ENCODE data around the gene HMGN1. TPM values are rescaled to one million over a fixed set of nuclear protein-coding genes. Genes with fewer than 3 reads are reported as not detected.

The HMGN1 gene
- total RNA-seq, 2 donors from 2014 or later = 526 to 626 TPM

- WGBS, 2 experiments (ENCODE audit: insufficient coverage in 1 of 2, insufficient read length in 1 of 2) = 40% methylated on average over 12 of the region's 12 CpGs; no CpG with 5 or more reads in 1 of the 2 experiments
Measured at GRCh38 chr21:39381009-39381408, 32.1 kb upstream of the HMGN1 start.

GRCh38 chr21:39379986-39380891, 31.4 kb upstream of the HMGN1 start:
- Histone ChIP-seq H3K9me3 (ENCODE audit: control insufficient read depth, low read length) (no peaks in the 10 kb centered on the region), H3K4me1 (ENCODE audit: control insufficient read depth, insufficient read depth, low read length) (peaks cover 6% of the 10 kb centered on the region), H3K27me3 (ENCODE audit: control insufficient read depth, insufficient read depth, low read length, poor library complexity, severe bottlenecking) (no peaks in the 10 kb centered on the region), H3K36me3 (ENCODE audit: control insufficient read depth, insufficient read depth, low read length) (peaks cover 6% of the 10 kb centered on the region), H3K4me3 (ENCODE audit: low read length) (peak overlapping the region; percentile 98), H3K27ac (ENCODE audit: low read depth, low read length) (peak overlapping the region; percentile 71), H3K9ac (ENCODE audit: extremely low read depth, low read length, poor library complexity, severe bottlenecking) (peak overlapping the region; percentile 81)
- peak; percentile 98 for DNase-seq
- TF ChIP-seq, protein P1, sequence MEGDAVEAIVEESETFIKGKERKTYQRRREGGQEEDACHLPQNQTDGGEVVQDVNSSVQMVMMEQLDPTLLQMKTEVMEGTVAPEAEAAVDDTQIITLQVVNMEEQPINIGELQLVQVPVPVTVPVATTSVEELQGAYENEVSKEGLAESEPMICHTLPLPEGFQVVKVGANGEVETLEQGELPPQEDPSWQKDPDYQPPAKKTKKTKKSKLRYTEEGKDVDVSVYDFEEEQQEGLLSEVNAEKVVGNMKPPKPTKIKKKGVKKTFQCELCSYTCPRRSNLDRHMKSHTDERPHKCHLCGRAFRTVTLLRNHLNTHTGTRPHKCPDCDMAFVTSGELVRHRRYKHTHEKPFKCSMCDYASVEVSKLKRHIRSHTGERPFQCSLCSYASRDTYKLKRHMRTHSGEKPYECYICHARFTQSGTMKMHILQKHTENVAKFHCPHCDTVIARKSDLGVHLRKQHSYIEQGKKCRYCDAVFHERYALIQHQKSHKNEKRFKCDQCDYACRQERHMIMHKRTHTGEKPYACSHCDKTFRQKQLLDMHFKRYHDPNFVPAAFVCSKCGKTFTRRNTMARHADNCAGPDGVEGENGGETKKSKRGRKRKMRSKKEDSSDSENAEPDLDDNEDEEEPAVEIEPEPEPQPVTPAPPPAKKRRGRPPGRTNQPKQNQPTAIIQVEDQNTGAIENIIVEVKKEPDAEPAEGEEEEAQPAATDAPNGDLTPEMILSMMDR (conservative IDR thresholded peaks at IDR 0.05) = no peak
- Mint-ChIP-seq H3K27me3 (ENCODE audit: insufficient read depth) (no peaks in the 10 kb centered on the region), H3K36me3 (ENCODE audit: low read depth) (peaks cover 6% of the 10 kb centered on the region), H3K9me3 (no peaks in the 10 kb centered on the region), H3K27ac (peak overlapping the region; percentile 95), H3K4me3 (peak overlapping the region; percentile 89), H3K4me1 (peaks cover 15% of the 10 kb centered on the region)
- 2% methylated on average over 33 to 65 of the region's 65 CpGs for WGBS, 2 experiments (ENCODE audit: insufficient coverage in 1 of 2, insufficient read length in 1 of 2)

More at GRCh38 chr21:39381009-39381408, 32.1 kb upstream of the HMGN1 start:
- Histone ChIP-seq H3K27me3 (ENCODE audit: control insufficient read depth, insufficient read depth, low read length, poor library complexity, severe bottlenecking) (no peaks in the 10 kb centered on the region), H3K36me3 (ENCODE audit: control insufficient read depth, insufficient read depth, low read length) (peaks cover 6% of the 10 kb centered on the region), H3K4me3 (ENCODE audit: low read length) (peak overlapping the region; percentile 98), H3K9me3 (ENCODE audit: control insufficient read depth, low read length) (no peaks in the 10 kb centered on the region), H3K27ac (ENCODE audit: low read depth, low read length) (no peak overlapping the region), H3K4me1 (ENCODE audit: control insufficient read depth, insufficient read depth, low read length) (peaks cover 6% of the 10 kb centered on the region), H3K9ac (ENCODE audit: extremely low read depth, low read length, poor library complexity, severe bottlenecking) (peak overlapping the region; percentile 81)
- no peaks in the 10 kb centered on the region for H3K27me3 Mint-ChIP-seq (ENCODE audit: insufficient read depth)
- peak overlapping the region; percentile 95 for H3K27ac Mint-ChIP-seq
- H3K36me3 Mint-ChIP-seq (ENCODE audit: low read depth) = peaks cover 7% of the 10 kb centered on the region
- H3K9me3 Mint-ChIP-seq = no peaks in the 10 kb centered on the region
- peaks cover 16% of the 10 kb centered on the region for H3K4me1 Mint-ChIP-seq
- no peak for DNase-seq
- H3K4me3 Mint-ChIP-seq = peak overlapping the region; percentile 89
- TF ChIP-seq, protein P1 (conservative IDR thresholded peaks at IDR 0.05) = no peak

DNA sequence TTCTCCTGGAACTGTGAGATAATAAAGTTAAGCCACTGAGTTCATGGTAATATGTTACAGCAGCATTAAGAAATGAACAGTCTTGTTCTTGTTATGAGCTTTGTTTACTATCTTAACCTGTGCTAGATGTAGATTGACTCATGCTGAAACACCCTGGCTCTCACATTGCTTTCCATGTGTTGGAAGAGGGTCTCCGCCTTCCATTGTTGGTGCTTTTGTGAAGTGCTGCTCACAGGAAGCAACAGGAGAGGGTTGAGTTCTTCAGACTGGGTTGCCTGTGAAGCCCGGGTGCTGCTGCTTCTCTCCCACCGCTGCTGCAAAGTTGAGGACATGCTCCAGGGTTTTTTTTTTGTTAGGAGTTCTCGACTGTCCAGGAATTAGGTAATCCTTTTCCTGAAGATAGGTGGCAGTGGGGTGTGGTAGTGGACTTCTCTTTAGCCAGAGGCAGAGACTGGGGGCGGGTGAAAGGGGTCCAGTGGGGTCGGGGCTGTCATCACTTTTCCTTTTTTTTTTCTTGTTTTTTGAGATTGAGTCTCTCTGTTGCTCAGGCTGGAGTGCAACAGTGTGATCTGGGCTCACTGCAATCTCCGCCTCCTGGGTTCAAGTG, 28.7 kb upstream of the HMGN1 start:
- H3K4me1 ChIP-seq (ENCODE audit: control insufficient read depth, insufficient read depth, low read length) = peaks cover 6% of the 10 kb centered on the region
- Mint-ChIP-seq H3K27ac (peak overlapping the region; percentile 15), H3K4me1 (peaks cover 17% of the 10 kb centered on the region), H3K36me3 (ENCODE audit: low read depth) (peaks cover 4% of the 10 kb centered on the region), H3K27me3 (ENCODE audit: insufficient read depth) (no peaks in the 10 kb centered on the region), H3K9me3 (no peaks in the 10 kb centered on the region), H3K4me3 (no peak overlapping the region)
- no peaks in the 10 kb centered on the region for H3K9me3 ChIP-seq (ENCODE audit: control insufficient read depth, low read length)
- H3K4me3 ChIP-seq (ENCODE audit: low read length) = no peak overlapping the region
- DNase-seq = peak; percentile 57
- H3K27ac ChIP-seq (ENCODE audit: low read depth, low read length) = no peak overlapping the region
- 77 to 82% methylated on average over 4 to 7 of the region's 7 CpGs for WGBS, 2 experiments (ENCODE audit: insufficient coverage in 1 of 2, insufficient read length in 1 of 2)
- H3K9ac ChIP-seq (ENCODE audit: extremely low read depth, low read length, poor library complexity, severe bottlenecking) = no peak overlapping the region
- no peaks in the 10 kb centered on the region for H3K27me3 ChIP-seq (ENCODE audit: control insufficient read depth, insufficient read depth, low read length, poor library complexity, severe bottlenecking)
- peaks cover 4% of the 10 kb centered on the region for H3K36me3 ChIP-seq (ENCODE audit: control insufficient read depth, insufficient read depth, low read length)
- TF ChIP-seq, protein P1 (conservative IDR thresholded peaks at IDR 0.05) = peak; percentile 39
